B cell (primary cell): ENCODE measurements around the gene GRM8.

Source experiments
- CTCF ChIP-seq: fragments of 200-600 bp; IDR thresholded peaks from one replicate; pipeline ENCODE4 v1.8.0; 2022; ENCODE audit warnings: antibody characterized with exemption, mild to moderate bottlenecking
- EZH2 ChIP-seq: IDR thresholded peaks from 2 replicates; pipeline ENCODE4 v1.6.1; 2012; ENCODE audit warnings: borderline replicate concordance, low read depth, mild to moderate bottlenecking, moderate library complexity, low read length; ENCODE audit not compliant: insufficient read depth, poor library complexity, severe bottlenecking

GRCh38 chr7:126957443-126957842 lies 295.3 kb downstream of the GRM8 start:
- no peak for TF ChIP-seq CTCF
- TF ChIP-seq EZH2 = no peak
